Kidney capillary endothelial cell (primary cell): ENCODE measurements around the gene BBLN.

Experiments
- DNase-seq: peaks from one replicate; pipeline ENCODE4 v3.0.0-alpha.2; 2018; ENCODE audit warnings: low spot score

Gene BBLN

DNA sequence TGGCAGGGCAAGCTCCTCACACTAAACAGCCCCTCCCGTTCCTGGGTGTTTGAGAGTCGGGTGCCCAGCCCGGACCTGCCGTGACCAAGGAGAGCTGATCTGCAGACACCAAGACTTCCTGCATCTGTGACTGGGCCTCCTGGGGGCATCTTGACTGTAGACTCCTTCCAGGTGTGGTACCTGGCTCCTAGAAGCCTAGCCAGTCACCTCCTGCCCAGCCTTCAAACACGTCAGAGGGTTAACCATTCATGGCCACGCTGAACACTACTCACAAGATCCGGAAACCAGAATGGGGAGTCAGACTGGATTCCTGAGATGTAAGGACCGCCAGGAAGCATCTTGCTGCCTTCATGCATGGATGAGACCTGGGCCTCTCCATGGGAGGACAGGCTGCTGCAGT is 14.5 kb upstream of the BBLN start:
- DNase-seq = no peak

DNA sequence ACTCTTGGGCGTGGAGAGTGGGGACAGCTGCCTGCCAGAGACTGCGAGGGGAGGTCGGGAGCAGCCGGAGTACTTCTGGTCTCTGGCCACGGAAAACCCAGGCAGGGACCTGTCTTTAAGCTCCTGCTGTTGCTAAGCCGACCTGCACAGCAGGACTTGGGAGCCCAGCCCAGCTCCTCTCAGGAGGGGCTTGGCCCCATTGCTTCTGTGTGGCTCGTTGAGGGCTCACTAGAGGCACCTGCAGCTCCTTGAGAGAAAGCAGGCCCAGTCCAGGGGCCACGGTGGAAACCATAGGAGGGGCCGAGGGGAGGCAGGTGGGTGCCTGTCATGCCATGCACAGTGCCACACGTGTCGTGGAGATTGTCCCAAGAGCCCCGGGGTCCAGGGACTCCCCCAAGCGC is 14.1 kb upstream of the BBLN start:
- DNase-seq = no peak

DNA sequence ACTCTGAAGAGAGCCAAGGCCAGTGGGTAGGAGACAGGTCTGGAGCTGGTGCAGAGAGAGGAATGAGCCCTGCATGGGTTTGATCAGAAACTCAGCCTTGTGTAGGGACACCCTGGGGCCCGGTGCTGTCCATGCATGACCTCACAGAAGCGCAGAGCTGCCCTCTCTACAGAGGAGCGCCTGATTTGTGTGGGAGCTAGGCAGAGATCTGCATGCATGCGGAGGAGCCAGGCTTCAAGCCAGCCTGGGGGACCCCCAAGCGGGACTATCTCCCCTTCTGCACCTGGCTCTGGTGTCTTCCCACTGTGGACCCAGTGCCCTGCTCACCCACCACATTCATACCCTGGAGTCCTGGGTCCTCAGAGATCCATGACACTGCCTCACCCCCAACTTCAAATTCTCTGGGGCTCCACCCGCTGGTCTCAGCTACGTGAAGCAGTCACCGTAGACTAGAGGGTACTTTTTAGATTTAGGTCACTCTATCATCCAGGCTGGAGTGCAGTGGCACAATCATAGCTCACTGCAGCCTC is 13.4 kb upstream of the BBLN start:
- no peak for DNase-seq

DNA sequence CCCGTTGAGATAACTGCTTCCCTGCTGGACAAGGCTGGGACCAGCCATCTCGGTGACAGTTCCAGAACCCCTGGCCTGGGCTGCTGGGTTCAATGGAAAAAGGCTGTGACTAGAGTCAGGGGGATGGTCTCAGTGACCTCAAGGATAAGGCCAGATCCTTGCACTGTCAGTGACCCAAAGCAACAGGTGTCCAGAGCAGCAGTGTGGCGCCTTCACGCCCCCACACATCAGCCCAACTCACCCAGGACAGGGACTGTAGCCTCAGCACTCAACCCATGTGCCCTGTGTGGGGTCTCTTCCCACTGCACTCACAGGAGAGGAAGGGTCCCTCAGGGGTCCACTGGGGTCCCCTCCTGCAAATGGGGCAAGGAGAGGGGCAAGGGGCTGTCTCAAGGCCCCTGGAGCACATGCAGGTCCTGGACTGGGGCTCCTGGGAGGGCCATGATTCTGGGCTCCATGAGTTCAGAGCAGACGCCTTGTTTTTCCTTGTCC is 11.5 kb upstream of the BBLN start:
- DNase-seq = no peak

DNA sequence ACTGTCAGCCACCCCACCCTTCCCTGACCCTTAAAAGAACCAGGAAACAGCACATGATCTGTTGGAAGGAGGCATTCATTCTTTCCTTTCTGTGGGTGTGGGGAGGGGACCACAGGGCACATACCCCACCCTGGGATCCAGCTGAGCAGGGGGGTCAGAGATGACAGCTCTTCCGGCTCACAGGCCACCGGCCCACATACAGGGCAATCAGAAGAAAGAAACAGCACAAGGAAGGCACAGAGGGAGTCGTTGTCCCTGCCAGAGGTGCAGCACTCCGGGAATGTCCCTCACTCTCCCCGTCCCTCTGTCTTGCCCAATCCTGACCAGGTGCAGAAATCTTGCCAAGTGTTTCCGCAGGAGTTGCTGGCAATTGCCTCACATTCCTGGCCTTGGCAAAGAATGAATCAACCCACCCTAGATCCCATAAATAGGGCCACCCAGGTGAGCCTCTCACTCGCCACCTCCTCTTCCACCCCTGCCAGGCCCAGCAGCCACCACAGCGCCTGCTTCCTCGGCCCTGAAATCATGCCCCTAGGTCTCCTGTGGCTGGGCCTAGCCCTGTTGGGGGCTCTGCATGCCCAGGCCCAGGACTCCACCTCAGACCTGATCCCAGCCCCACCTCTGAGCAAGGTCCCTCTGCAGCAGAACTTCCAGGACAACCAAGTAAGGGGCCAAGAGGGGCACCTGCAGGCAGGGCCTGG is 10.9 kb upstream of the BBLN start, which contains the start of gene LCN2:
TSS of gene LCN2 (plus strand) at position 453 of the 701 bp plus-strand sequence. CDS start at position 526, 73 bp downstream.
- no peak for DNase-seq

DNA sequence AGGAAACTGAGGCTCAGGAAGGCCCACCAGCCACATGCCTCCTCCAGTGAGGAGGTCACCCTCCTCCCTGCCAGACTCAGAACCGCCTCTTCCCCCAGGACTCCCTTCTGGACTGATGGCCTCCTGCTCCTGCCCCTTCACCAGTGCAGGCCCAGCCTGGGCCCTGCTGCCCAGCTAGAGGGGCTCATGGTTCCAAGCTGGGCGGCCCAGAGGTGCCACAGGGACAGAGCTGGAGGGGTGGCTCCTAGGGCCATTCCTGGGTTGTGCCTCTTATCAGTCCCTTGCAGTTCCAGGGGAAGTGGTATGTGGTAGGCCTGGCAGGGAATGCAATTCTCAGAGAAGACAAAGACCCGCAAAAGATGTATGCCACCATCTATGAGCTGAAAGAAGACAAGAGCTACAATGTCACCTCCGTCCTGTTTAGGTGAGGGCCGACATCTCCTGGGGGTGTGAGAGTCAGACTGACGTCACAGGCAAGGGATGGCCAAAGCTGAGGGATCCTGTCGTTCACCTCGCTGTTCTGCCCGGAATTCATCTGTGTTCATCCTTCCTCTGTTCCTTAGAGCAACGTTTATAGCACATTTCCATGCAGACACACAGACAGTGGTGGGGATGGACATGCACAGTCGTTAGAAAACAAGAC is 10.0 kb upstream of the BBLN start:
- no peak for DNase-seq

DNA sequence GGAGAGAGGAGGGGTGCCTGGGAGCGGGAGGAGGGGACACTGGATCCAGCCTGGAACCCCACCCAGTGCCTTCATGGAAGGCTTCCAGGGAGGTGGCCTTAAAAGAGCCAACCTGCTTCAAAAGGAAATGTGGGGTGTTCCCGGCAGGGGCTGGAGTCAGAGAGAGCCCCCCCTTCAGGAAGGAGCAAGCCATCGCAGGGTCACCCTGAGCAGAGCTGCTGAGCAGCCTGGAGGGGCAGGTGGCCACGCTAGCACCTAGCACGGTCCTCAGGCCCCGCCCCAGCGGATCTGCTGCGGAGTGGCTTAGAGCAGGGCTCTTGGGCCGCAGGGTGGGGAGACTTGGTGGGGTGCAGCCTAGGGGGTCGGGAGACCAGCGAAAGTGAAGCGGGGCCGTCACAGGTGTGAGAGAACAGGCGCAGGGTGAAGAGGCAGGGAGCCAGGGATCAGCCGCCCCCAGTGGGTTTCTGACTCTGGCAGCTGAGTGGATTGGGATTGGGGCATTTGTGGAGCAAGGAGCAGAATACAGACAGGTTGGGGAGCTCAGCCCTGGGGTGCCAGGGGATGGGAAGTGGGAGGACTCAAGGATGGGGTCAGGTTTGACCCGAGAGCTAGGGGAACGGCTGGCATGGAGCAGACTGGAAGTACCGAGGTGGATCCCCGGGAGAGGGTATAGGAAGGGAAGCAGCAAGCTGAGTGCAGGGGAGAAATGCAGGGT is 9.3 kb upstream of the BBLN start:
- DNase-seq = no peak

DNA sequence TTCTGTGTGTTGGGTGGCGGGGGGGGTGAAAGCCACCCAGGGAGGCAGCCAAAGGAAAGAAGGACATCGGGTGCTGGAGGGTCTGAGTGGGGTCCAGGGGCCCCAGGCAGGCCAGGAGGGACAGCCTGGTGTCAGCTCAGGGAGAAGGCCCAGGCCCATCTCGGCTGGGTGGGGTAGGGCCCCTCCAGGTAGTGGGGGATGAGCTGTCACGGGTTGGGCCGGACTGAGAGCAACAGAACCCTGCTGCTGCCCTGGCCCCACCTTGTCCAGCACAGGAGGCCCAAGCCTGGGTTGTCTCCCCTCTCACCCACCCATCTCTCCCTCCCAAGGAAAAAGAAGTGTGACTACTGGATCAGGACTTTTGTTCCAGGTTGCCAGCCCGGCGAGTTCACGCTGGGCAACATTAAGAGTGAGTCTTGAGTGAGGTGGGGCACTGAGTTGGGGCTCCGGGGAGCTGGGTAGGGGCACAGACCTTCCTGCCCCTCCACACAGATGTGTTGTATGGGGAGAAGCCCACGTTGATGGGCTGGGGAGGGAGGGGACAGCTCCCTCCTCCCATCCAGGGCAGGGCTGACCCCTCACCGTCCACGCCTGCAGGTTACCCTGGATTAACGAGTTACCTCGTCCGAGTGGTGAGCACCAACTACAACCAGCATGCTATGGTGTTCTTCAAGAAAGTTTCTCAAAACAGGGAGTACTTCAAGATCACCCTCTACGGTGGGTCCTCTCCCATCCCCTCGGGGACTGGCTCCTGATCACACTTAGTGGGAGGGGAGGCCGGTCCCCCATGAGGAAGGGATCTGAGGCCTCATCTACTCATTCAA is 8.5 kb upstream of the BBLN start:
- DNase-seq = no peak

DNA sequence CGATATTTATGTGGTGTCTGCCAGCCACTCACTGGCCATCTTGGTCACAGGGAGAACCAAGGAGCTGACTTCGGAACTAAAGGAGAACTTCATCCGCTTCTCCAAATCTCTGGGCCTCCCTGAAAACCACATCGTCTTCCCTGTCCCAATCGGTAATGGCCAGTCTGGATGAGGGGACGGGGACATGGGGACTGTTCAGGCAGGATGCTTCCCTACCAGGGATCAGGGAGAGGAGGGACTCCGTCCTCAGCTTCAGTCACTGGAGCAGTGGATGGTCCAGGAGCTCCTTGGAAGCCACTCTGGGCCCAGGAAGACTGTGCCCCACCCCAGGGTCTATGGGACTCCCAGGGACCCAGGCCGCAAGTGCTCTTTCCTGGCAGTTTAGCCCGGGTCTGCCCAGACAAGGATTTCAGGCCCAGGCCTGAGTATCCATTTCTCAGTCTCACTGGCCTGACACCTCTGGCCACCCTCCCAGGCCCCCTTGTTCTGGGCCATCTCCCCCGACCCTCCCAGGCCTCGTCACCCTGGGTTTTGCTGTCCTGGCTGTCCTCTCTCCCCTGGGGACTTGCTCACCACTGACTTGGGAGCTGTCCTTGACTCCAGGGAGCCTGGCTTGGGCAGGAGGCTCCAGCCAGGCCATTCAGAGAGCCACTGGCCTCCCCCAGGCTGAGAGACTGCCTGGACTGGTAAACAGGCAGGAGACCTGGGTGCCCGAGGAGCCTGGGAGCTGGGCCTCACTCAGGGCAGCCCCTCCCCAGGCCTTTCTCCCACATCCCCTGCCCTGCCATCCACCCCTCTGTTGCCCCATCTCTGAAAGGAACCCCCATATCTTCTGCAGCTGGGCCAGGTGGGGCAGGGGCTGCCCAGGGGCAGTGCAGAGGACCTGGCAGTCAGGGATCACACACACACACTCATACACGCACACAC is 7.7 kb upstream of the BBLN start:
- DNase-seq = no peak

DNA sequence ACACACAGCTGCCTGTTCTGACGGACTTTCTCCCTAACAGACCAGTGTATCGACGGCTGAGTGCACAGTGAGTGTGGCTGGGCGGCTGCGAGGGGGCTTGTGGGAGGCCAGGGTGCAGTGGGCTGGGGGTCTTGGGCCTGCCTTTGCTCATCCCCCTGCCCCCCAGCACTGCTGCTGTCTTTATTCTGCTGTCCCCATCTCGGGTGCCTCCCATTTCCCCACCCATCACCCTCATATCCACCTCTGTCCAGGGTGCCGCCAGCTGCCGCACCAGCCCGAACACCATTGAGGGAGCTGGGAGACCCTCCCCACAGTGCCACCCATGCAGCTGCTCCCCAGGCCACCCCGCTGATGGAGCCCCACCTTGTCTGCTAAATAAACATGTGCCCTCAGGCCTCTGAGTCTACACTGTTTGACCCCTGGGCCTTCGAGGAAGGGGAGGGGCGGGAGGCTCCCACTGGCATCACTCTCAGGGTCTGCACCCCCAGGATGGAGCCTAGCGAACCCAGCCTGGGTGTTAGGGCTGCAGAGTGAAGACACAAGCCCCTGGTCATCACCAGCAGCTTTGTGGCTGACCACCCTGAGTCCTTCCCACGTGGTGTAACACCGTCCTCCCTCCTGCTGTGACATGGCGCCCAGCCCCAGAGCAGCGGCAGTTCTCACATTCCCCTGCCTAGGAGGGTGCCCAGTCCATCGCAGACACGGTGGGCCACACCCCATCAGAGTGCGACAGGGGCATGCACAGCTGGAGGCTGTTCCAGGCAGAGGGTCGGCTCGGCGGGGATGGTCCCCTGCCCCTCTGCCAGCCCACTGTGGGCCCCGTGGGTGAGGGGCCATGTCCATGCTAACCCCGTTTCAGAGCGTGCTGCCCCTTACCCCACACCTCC is 6.8 kb upstream of the BBLN start:
- no peak for DNase-seq

DNA sequence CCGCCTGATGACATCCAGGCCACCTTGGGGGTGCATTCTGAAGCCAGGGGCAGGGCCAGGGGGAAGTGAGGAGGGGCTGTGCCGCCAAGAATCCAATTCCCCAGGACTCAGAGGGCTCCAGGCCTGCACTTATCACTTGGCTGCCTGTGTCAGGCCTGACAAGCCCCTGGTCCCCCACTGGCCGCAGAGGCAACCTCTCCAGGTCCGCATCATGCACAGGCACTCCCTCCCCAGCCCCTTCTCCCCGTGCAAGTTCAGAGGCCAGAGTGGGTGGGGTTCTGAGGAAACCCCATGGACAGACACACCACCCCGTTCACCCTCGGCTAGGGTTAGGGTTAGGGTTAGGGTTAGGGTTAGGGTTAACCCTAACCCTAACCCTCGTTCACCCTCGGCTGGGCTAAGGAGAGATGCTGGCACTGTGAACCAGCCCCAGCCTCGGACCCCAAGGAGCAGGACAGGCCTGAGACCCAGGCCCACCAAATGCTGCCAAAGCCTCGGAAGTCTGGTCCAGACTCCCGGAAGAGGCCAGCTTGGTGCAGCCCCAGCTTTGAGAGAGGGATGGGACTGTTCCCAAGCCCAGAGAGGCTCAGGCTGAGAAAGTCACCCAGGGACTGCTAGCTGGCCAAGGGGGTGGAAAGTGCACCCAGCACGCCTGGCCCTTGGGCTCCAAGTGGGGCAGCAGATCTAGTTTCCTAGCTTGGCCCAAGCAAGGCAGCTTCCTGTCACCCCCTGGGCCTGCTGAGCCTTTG is 5.9 kb upstream of the BBLN start:
- DNase-seq = no peak

DNA sequence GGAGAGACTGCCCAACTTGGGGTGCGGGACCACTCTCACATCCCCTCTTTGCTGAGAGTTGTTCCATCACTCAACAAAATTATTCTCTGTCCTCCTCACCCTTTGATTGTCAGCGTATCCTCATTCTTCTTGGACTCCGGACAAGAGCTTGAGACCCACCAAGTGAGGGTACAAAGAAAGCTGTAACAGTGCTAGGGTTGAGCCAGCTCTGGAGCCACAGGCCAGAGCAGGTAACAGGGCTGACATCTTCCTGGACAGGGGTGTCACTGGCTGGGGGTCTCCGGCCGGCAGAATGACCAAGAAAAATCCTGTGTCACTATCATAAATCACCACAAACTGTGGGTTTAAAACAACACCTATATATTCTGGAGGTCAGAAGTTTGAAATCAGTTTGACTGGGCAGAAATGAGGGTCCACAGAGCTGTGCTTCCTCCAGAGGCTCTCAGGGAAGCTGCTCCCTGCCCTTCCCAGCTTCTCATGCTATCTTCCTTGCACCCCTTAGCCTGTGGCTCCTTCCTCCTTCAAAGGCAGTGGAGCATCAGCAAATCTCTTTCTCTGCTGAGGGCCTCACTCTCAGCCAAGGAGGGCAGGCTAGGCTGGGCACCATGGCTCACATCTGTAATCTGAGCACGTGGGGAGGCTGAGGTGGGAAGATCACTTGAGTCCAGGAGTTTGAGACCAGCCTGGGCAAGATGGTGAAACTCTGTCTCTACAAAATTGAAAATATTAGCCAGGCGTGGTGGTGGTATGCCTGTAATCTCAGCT is 4.1 kb upstream of the BBLN start:
- DNase-seq = no peak

DNA sequence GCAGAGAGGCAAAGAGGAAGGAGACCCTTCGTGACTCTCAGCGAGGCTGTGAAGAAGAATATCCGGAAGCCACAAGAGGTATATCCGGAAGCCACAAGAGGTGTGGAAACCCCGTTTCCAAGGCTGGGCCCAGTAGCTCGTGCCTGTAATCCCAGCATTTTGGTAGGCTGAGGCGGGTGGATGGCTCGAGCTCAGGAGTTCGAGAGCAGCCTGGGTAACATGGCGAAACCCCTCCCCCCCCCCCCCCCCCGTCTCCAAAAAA is 612 bp upstream of the BBLN start:
- no peak for DNase-seq

DNA sequence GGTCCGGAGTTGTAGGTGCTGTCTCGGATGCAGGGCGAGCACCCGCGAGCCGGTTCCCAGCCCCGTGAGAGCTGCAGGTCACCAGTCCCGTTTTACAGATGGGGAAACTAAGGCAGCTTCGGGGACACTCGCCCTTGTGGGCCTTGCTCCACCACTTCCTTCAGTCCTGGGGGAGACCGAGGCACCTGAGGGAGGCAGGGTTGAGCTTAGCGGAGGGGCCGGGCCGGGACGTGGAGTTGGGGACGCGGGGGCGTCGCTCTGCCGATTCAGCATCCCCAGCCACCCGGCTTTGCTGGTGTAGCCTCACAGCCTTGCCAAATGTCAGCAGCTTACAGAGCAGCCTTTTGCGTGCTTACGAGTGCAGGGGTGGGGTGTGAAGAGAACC is 530 bp downstream of the BBLN start:
- no peak for DNase-seq

DNA sequence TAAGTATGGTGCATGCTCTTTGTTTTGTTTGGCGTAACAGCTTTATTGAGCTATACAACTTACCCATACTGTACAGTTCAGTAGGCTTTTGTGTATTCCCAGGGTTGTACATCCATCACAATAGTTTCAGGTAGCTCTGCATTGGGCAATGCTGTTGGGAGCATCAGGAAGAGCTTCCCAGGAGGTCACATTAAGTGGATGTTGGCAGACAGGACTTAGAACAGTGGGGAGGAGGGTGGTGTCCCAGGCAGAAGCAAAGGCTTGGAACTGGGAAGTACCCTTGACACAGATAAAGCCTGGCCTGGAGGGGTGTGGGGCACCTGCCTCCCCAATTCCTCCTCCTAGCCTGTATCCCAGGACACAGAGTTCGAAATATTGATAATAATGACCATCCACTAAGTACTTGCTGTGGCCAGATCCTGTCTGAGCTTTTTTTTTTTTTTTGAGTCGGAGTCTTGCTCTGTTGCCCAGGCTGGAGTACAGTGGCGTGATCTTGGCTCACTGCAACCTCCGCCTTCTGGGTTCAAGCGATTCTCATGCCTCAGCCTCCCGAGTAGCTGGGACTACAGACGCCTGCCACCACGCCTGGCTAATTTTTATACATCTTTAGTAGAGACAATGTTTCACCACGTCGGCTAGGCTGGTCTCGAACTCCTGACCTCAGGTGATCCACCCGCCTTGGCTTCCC is 1.3 kb downstream of the BBLN start:
- DNase-seq = no peak

DNA sequence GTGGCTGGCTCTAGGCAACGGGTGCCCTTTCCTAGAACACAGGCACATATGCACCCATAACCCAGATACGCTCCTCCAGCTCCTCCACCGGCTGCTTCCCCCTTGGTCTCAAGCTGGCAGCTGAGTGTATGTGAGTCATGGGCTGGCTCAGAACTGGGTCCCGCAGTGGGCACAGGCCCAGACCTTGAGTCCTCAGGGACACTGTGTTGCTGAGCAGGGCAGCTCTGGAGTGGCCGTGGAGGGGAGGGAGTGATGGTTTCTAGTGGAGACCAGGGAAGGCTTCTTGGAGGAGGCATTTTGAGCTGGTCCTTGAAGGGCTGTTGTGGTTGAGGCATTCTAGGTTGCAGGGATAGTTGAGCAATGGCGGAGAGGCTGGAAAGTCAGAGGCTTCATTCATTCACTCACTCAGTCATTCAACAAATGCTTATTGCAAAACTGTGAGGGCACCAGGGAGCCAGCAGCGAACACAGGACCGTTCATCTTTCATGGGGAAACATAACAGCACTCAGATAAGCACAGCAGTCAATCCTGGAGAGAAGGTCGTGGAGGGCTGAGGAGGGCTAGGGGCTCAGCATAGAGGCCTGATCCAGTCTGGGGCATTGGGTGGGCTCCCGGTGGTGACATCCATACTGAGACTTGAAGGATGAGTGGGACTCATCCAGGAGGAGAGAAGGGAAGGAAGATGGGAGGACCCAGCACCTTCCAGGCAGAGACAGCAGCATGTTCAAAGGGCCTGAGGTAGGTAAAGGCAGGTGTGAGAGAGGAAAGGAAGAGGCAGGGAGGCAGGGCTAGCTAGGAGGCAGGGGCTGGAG is 2.4 kb downstream of the BBLN start:
- no peak for DNase-seq

DNA sequence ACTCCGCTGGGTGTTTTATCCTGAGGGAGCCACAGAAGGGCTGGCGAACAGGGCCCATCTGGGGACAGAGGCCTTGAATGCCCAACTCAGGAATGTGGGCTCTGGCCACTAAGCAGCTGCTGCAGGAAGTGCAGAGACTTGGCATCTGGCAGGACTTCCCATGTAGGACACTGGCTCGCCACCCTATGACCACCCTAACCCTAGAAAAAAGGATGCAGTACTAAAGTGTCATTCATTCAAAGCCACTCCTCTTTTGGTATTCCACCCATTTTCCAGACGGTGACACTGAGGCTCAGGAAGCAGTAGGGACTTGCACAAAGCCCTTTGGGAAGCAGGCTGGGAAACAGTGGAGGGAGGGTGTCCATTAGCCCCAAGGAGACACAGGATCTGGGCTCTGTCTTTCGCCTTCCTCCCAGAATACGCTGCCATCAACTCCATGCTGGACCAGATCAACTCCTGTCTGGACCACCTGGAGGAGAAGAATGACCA is 3.0 kb downstream of the BBLN start:
- no peak for DNase-seq
